HG02943 (cell line): ENCODE data around the gene RIC3.

Experiments
- ATAC-seq: cut with Tn5 transposase; IDR thresholded peaks from one replicate; pipeline ENCODE4 v1.9.1; 2021; ENCODE audit warnings: mild to moderate bottlenecking, low read depth, moderate library complexity; ENCODE audit not compliant: unreplicated experiment

Gene RIC3

GRCh38 chr11:8071616-8072581, 96.9 kb downstream of the RIC3 start:
- no peak for ATAC-seq

- ATAC-seq, result no peak
These were observed 98.3 kb downstream of the RIC3 start for GRCh38 chr11:8070417-8071115.

GRCh38 chr11:8069771-8070170, 99.1 kb downstream of the RIC3 start:
- no peak for ATAC-seq

GRCh38 chr11:8068605-8069221, 100.1 kb downstream of the RIC3 start:
- ATAC-seq, result no peak

- no peak for ATAC-seq
These were observed 100.8 kb downstream of the RIC3 start for GRCh38 chr11:8067929-8068575.

- no peak for ATAC-seq
These were observed 101.3 kb downstream of the RIC3 start for GRCh38 chr11:8067567-8067928.

- no peak for ATAC-seq
These were observed 101.8 kb downstream of the RIC3 start for GRCh38 chr11:8066911-8067455.

- no peak for ATAC-seq
These were observed 102.6 kb downstream of the RIC3 start for GRCh38 chr11:8066036-8066910.

GRCh38 chr11:8065031-8065430, 103.8 kb downstream of the RIC3 start:
- ATAC-seq, result no peak

GRCh38 chr11:8063324-8063723, 105.5 kb downstream of the RIC3 start:
- no peak for ATAC-seq

GRCh38 chr11:8062781-8063257, 106.0 kb downstream of the RIC3 start:
- ATAC-seq, result no peak

GRCh38 chr11:8061555-8062428, 107.0 kb downstream of the RIC3 start:
- ATAC-seq, result no peak

GRCh38 chr11:8060801-8061554, 107.8 kb downstream of the RIC3 start:
- ATAC-seq, result no peak

- ATAC-seq, result no peak
These were observed 108.6 kb downstream of the RIC3 start for GRCh38 chr11:8060146-8060719.

- ATAC-seq, result no peak
These were observed 109.2 kb downstream of the RIC3 start for GRCh38 chr11:8059571-8060011.

GRCh38 chr11:8059030-8059429, 109.8 kb downstream of the RIC3 start:
- ATAC-seq, result no peak

- no peak for ATAC-seq
These were observed 110.6 kb downstream of the RIC3 start for GRCh38 chr11:8058216-8058615.
